ENCODE data around the gene FOLR3. TPM values are rescaled to one million over a fixed set of nuclear protein-coding genes. Genes with fewer than 3 reads are reported as not detected.

Gene FOLR3
- total RNA-seq, 2 experiments from 2014 or later = not detected

DNA sequence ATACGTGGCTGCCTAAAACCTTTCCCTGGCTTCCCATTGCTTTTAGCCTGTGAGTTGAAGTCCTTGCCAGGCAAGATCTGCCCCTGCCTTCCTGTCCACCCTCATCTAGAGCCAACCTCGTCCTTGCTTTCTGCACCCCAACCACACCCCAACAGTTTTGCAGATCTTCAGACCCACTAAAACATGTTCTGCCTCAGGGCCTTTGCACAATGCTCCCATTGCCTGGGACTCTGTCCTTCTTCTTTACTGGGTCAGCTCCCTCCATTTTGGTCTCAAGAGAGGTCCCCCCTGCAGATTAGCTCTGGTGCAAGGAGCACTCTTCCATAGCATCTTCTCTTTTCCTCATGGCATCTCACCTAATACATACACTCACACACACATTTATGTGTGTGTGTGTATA lies 14.6 kb upstream of the FOLR3 start:
- ChIA-PET POLR2A (interaction anchor here (1.5 kb wide), 1 partner anchor 8 kb away, joined by 5 read pairs; the partner anchor contains the start of gene ANAPC15), CTCF (no interaction called here)
- no peak for DNase-seq
- intact Hi-C loops (cut with micrococcal nuclease) = no loop called here
- H3K36me3 Mint-ChIP-seq (ENCODE audit: low read depth) = no peaks in the 10 kb centered on the region
- TF ChIP-seq, protein P1, sequence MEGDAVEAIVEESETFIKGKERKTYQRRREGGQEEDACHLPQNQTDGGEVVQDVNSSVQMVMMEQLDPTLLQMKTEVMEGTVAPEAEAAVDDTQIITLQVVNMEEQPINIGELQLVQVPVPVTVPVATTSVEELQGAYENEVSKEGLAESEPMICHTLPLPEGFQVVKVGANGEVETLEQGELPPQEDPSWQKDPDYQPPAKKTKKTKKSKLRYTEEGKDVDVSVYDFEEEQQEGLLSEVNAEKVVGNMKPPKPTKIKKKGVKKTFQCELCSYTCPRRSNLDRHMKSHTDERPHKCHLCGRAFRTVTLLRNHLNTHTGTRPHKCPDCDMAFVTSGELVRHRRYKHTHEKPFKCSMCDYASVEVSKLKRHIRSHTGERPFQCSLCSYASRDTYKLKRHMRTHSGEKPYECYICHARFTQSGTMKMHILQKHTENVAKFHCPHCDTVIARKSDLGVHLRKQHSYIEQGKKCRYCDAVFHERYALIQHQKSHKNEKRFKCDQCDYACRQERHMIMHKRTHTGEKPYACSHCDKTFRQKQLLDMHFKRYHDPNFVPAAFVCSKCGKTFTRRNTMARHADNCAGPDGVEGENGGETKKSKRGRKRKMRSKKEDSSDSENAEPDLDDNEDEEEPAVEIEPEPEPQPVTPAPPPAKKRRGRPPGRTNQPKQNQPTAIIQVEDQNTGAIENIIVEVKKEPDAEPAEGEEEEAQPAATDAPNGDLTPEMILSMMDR (IDR thresholded peaks at IDR 0.05) = no peak
- H3K4me1 Mint-ChIP-seq (ENCODE audit: low read depth) = no peaks in the 10 kb centered on the region
- no peak for ATAC-seq
- no peak overlapping the region for H3K27ac Mint-ChIP-seq
- H3K27me3 Mint-ChIP-seq = peaks cover 1% of the 10 kb centered on the region
- no peak overlapping the region for H3K4me3 Mint-ChIP-seq
- no peaks in the 10 kb centered on the region for H3K9me3 Mint-ChIP-seq

DNA sequence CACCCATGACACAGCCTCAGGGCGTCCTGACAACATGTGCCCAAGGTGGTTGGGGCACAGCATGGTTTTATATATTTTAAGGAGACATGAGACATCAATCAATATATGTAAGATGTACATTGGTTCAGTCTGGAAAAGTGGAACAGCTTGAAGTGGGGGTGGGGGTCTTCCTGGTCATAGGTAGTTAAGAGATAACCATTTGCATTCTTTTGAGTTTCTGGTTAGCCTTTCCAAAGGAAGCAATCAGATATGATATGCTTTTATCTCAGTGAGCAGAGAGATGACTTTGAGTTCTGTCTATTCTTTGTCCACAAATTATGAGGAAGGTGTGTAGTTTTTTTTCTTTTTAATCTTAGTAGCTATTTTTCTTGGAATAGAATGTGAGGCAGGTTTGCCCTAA lies 12.9 kb upstream of the FOLR3 start:
- intact Hi-C loops (cut with micrococcal nuclease) = no loop called here
- TF ChIP-seq, protein P1 (IDR thresholded peaks at IDR 0.05) = no peak
- CTCF ChIA-PET = interaction anchor here (1.0 to 1.8 kb wide), 2 partner anchors 21 to 97 kb away, joined by 3 to 5 read pairs; no protein-coding TSS in a partner anchor
- Mint-ChIP-seq H3K27me3 (no peaks in the 10 kb centered on the region), H3K27ac (no peak overlapping the region), H3K36me3 (ENCODE audit: low read depth) (no peaks in the 10 kb centered on the region), H3K4me3 (no peak overlapping the region), H3K9me3 (no peaks in the 10 kb centered on the region), H3K4me1 (ENCODE audit: low read depth) (no peaks in the 10 kb centered on the region)
- ATAC-seq = no peak
- DNase-seq = no peak
- POLR2A ChIA-PET = interaction anchor here (1.1 to 1.2 kb wide), 2 partner anchors 10 to 20 kb away, joined by 3 to 5 read pairs; partner anchors contain the start of genes ANAPC15 and LAMTOR1

GRCh38 chr11:72123117-72123653 lies 12.3 kb upstream of the FOLR3 start:
- intact Hi-C loops (cut with micrococcal nuclease) = no loop called here
- ATAC-seq (no peak), DNase-seq (no peak)
- ChIA-PET CTCF (interaction anchor here (1.0 to 3.1 kb wide), 3 partner anchors 21 to 98 kb away, joined by 3 to 20 read pairs (median 5); no protein-coding TSS in a partner anchor), POLR2A (interaction anchor here (1.1 to 1.2 kb wide), 2 partner anchors 11 to 21 kb away, joined by 3 to 5 read pairs; partner anchors contain the start of genes ANAPC15 and LAMTOR1)
- no peak overlapping the region for H3K27ac Mint-ChIP-seq
- TF ChIP-seq, protein P1 (IDR thresholded peaks at IDR 0.05) = no peak
- H3K27me3 Mint-ChIP-seq = no peaks in the 10 kb centered on the region
- H3K4me3 Mint-ChIP-seq = no peak overlapping the region
- H3K4me1 Mint-ChIP-seq (ENCODE audit: low read depth) = no peaks in the 10 kb centered on the region
- H3K36me3 Mint-ChIP-seq (ENCODE audit: low read depth) = peaks cover 2% of the 10 kb centered on the region
- H3K9me3 Mint-ChIP-seq = peaks cover 4% of the 10 kb centered on the region

- ChIA-PET POLR2A (no interaction called here), CTCF (interaction anchor here (1.8 to 3.1 kb wide), 2 partner anchors 20 to 99 kb away, joined by 5 to 20 read pairs; no protein-coding TSS in a partner anchor)
Measured at GRCh38 chr11:72124046-72124445, 11.5 kb upstream of the FOLR3 start.

DNA sequence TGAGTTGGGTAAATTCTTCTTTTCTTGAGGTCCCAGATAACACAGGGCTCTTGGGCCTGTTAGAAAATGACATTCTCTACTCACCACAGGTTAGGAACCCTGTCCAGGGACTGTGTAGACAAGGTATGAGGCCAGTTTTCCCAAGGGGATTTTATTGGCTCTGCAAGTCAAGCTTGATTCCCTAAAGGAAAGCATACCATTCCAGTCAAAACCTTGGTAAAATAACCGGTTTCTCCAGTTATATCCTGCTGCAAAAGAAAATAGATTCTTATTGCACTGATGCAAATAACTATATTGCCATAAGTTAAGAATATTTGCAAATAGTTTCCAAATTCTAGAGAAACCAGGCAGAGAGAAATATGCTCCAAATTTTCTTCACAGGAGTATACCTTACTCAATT lies 9.6 kb upstream of the FOLR3 start:
- Mint-ChIP-seq H3K27ac (no peak overlapping the region), H3K9me3 (peaks cover 13% of the 10 kb centered on the region), H3K4me3 (no peak overlapping the region), H3K27me3 (peaks cover 3% of the 10 kb centered on the region), H3K4me1 (ENCODE audit: low read depth) (no peaks in the 10 kb centered on the region), H3K36me3 (ENCODE audit: low read depth) (peaks cover 12% of the 10 kb centered on the region)
- DNase-seq (no peak), ATAC-seq (no peak)
- ChIA-PET POLR2A (no interaction called here), CTCF (interaction anchor here (1.4 to 3.1 kb wide), 3 partner anchors 18 to 101 kb away, joined by 3 to 20 read pairs (median 3); no protein-coding TSS in a partner anchor)
- intact Hi-C loops (cut with micrococcal nuclease) = no loop called here
- TF ChIP-seq, protein P1 (IDR thresholded peaks at IDR 0.05) = no peak

More at GRCh38 chr11:72124046-72124445, 11.5 kb upstream of the FOLR3 start:
- Mint-ChIP-seq H3K36me3 (ENCODE audit: low read depth) (peaks cover 8% of the 10 kb centered on the region), H3K9me3 (peaks cover 10% of the 10 kb centered on the region), H3K4me1 (ENCODE audit: low read depth) (no peaks in the 10 kb centered on the region), H3K27ac (no peak overlapping the region), H3K4me3 (no peak overlapping the region), H3K27me3 (peaks cover 3% of the 10 kb centered on the region)
- intact Hi-C loops (cut with micrococcal nuclease) = no loop called here
- DNase-seq (no peak), ATAC-seq (no peak)
- TF ChIP-seq, protein P1 (IDR thresholded peaks at IDR 0.05) = no peak
